Upper lobe of right lung (tissue), 1 donor: Measurements from ENCODE around the gene NEDD4L. TPM values are rescaled to one million over a fixed set of nuclear protein-coding genes. Genes with fewer than 3 reads are reported as not detected.
"Not testable (repeated sequence)": the region's sequence is repeated elsewhere in the genome, so short reads cannot be mapped to it uniquely, and the experiment has no call there.

Source experiments
- ATAC-seq: fragments of 200-7000 bp; cut with Tn5 transposase; one replicate; pipeline ENCODE4 v1.9.1; 2020; ENCODE audit warnings: mild to moderate bottlenecking, moderate library complexity
- DNase-seq: peaks from one replicate; pipeline ENCODE4 v3.0.0-alpha.2; 2020
- H3K27ac ChIP-seq: fragments of 200-600 bp; one replicate; pipeline ENCODE4 v1.8.0; 2022
- H3K27me3 ChIP-seq: fragments of 200-600 bp; one replicate; pipeline ENCODE4 v1.8.0; 2022; ENCODE audit warnings: mild to moderate bottlenecking
- H3K36me3 ChIP-seq: fragments of 200-600 bp; one replicate; pipeline ENCODE4 v1.8.0; 2022
- H3K4me1 ChIP-seq: fragments of 200-600 bp; one replicate; pipeline ENCODE4 v1.8.0; 2022
- H3K4me3 ChIP-seq: fragments of 200-600 bp; one replicate; pipeline ENCODE4 v1.8.0; 2022; ENCODE audit warnings: mild to moderate bottlenecking
- H3K9me3 ChIP-seq: fragments of 200-600 bp; one replicate; pipeline ENCODE4 v1.8.0; 2022
- CTCF ChIP-seq: fragments of 200-600 bp; IDR thresholded peaks from one replicate; pipeline ENCODE4 v1.8.0; 2022; ENCODE audit warnings: antibody characterized with exemption
- intact Hi-C: fragments of 100-400 bp; cut with DNase I; formaldehyde crosslinking; loops from one replicate; pipeline ENCODE4 v1.11.0; 2022
- total RNA-seq: library from RNA; stranded (reverse); fragmentation: NEBNext Ultra II Directional; extraction: Animal tissue kit (Norgen Biotek cat#: 25700); gene quantifications from one replicate; pipeline ENCODE4 v1.2.1, GENCODE V29; 2021
- donor health status: DM: no; HTN: yes; CAD: no; lungs with severe emphysema.

The NEDD4L gene
- total RNA-seq, 1 donor from 2014 or later = 192 TPM

DNA sequence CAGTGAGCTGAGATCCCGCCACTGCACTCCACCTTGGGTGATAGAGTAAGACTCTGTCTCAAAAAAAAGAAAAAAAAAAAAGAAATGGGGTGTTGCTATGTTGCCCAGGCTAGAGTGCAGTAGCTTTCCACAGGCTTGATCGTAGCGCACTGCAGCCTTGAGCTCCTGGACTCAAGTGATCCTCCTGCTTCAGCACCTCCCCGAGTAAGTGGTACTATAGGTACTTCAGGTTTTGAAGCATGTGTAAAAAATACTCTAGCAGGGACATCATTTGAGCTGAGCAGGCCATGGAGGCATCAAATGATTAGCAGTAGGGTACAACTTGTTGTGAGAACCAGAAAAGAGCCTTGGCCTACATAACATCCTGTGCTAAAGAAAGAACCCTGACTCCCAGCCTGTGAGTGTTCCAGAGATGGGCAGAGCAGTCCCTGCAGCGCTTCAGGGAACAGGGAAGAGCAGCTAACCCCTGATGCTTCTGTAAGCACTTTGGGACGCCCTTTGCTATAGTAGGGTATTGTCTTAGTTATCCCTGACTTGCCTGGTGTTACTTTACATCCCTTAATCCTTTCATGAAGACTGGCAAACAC is 119.1 kb downstream of the NEDD4L start:
- no peaks in the 10 kb centered on the region for H3K27me3 ChIP-seq
- no peaks in the 10 kb centered on the region for H3K36me3 ChIP-seq
- H3K27ac ChIP-seq = no peak overlapping the region
- H3K4me3 ChIP-seq = no peak overlapping the region
- no peak for DNase-seq
- ATAC-seq = peak; percentile 48
- intact Hi-C loops = no loop called here
- no peak for TF ChIP-seq CTCF
- H3K4me1 ChIP-seq = no peaks in the 10 kb centered on the region
- H3K9me3 ChIP-seq = no peaks in the 10 kb centered on the region

DNA sequence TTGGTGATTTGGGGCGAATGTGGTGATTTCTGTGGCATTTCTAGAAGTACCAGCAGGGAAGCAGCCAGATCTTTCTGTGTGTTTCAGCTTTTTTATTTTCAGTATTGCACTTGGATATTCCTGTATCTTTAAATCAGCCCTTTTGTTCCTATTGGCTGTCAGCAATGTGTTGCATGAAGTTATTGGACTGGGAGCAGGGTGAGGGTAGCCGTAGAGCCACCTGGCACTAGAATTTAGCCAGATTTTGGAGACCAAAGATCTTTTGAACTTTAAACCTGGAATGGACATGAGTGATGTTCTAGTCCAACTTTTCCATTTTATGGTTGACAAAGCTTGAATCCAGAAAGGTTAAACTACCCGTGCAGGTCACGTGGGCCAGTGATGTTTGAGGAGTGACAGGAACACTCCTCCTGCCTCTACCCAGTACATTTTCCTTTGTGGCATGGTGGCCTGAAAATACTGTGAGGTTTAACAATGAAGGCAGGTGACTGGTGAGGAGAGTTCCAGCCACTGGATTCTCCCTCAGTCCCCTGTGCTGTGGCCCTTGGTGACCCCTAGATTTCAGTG is 122.3 kb downstream of the NEDD4L start:
- intact Hi-C loops = no loop called here

GRCh38 chr18:58167073-58167472 is 123.0 kb downstream of the NEDD4L start:
- H3K9me3 ChIP-seq = no peaks in the 10 kb centered on the region
- ATAC-seq = no peak
- H3K27me3 ChIP-seq = no peaks in the 10 kb centered on the region
- H3K27ac ChIP-seq = no peak overlapping the region
- no peaks in the 10 kb centered on the region for H3K36me3 ChIP-seq
- no peak for DNase-seq
- no peaks in the 10 kb centered on the region for H3K4me1 ChIP-seq
- intact Hi-C loops = no loop called here
- no peak overlapping the region for H3K4me3 ChIP-seq
- no peak for TF ChIP-seq CTCF

More for the DNA sequence above, 122.3 kb downstream of the NEDD4L start:
- no peaks in the 10 kb centered on the region for H3K36me3 ChIP-seq
- DNase-seq (no peak), ATAC-seq (no peak)
- no peaks in the 10 kb centered on the region for H3K4me1 ChIP-seq
- no peak for TF ChIP-seq CTCF
- H3K9me3 ChIP-seq = no peaks in the 10 kb centered on the region
- no peaks in the 10 kb centered on the region for H3K27me3 ChIP-seq
- H3K27ac ChIP-seq = no peak overlapping the region
- H3K4me3 ChIP-seq = no peak overlapping the region

GRCh38 chr18:58168221-58168620 is 124.2 kb downstream of the NEDD4L start:
- no peak overlapping the region for H3K4me3 ChIP-seq
- intact Hi-C loops = no loop called here
- H3K36me3 ChIP-seq = no peaks in the 10 kb centered on the region
- no peaks in the 10 kb centered on the region for H3K9me3 ChIP-seq
- H3K27me3 ChIP-seq = no peaks in the 10 kb centered on the region
- DNase-seq (no peak), ATAC-seq (no peak)
- TF ChIP-seq CTCF = no peak
- H3K27ac ChIP-seq = no peak overlapping the region
- no peaks in the 10 kb centered on the region for H3K4me1 ChIP-seq

DNA sequence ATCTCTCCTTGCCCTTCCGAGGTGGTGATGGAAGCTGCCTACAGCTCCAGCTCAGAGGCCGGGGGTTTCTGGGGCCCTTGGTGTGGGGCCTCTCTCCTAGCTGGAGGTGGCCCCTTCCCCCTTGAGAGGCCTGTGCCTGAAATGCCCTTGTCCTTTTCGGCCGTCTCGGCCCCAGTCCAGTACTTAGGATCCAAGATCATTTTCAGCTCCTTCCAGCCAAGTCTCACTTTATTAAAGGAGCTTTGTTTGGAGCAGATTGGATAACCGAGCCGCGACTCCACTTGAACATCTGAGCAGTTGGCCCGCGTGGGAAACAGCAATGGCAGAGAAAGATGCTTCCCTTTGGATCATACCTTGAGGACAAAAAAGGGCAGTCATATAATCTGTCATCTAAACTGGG is 125.0 kb downstream of the NEDD4L start:
- no peak for DNase-seq
- Histone ChIP-seq H3K36me3 (no peaks in the 10 kb centered on the region), H3K4me3 (no peak overlapping the region), H3K9me3 (no peaks in the 10 kb centered on the region), H3K4me1 (no peaks in the 10 kb centered on the region), H3K27me3 (no peaks in the 10 kb centered on the region), H3K27ac (no peak overlapping the region)
- TF ChIP-seq CTCF = no peak
- intact Hi-C loops = no loop called here
- ATAC-seq = no peak

GRCh38 chr18:58169472-58169871 is 125.4 kb downstream of the NEDD4L start:
- intact Hi-C loops = no loop called here
- no peaks in the 10 kb centered on the region for H3K36me3 ChIP-seq
- TF ChIP-seq CTCF = no peak
- DNase-seq (no peak), ATAC-seq (no peak)
- H3K27ac ChIP-seq = no peak overlapping the region
- no peaks in the 10 kb centered on the region for H3K27me3 ChIP-seq
- no peaks in the 10 kb centered on the region for H3K4me1 ChIP-seq
- H3K9me3 ChIP-seq = no peaks in the 10 kb centered on the region
- H3K4me3 ChIP-seq = no peak overlapping the region

DNA sequence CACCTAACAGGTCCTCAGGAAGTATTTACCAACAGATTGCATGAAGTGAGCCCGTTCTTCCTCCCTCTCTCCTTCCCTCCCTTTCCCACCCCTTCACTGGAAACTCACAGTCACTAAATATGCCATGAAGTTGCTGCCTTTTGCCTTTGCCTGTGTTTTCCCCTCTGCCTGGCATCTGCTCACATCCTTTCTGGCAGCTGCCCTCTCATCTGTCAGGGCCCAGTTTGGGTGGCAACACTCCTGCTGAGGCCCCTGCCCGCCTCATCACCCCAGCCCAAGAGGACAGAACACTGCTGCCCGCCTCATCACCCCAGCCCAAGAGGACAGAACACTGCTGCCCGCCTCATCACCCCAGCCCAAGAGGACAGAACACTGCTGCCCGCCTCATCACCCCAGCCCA is 126.0 kb downstream of the NEDD4L start:
- intact Hi-C loops, DNase-seq, H3K36me3 ChIP-seq, ATAC-seq, H3K27me3 ChIP-seq, H3K4me1 ChIP-seq, H3K9me3 ChIP-seq, H3K27ac ChIP-seq, H3K4me3 ChIP-seq: not testable (repeated sequence)
